Measurements from ENCODE around the gene TRPC3. TPM values are rescaled to one million over a fixed set of nuclear protein-coding genes. Genes with fewer than 3 reads are reported as not detected.

The TRPC3 gene
- total RNA-seq, 1 donor from 2014 or later = 0.82 TPM

GRCh38 chr4:121873604-121874003, 78.3 kb downstream of the TRPC3 start:
- DNase-seq = no peak

- DNase-seq = peak; percentile 99
Measured at GRCh38 chr4:121869841-121870822, 81.7 kb downstream of the TRPC3 start, which contains the start of gene BBS7. Gene BBS7 (minus strand): TSS chr4:121870474. CDS start chr4:121870313, 161 bp downstream.

GRCh38 chr4:121863799-121864198, 88.1 kb downstream of the TRPC3 start:
- DNase-seq = no peak

GRCh38 chr4:121861426-121861825, 90.4 kb downstream of the TRPC3 start:
- no peak for DNase-seq

- no peak for DNase-seq
Measured at GRCh38 chr4:121860121-121860520, 91.7 kb downstream of the TRPC3 start.

GRCh38 chr4:121851354-121851753, 100.5 kb downstream of the TRPC3 start:
- DNase-seq = no peak

- no peak for DNase-seq
Measured at GRCh38 chr4:121846662-121847061, 105.2 kb downstream of the TRPC3 start.

GRCh38 chr4:121842862-121843261, 109.0 kb downstream of the TRPC3 start:
- DNase-seq = no peak

GRCh38 chr4:121838136-121838535, 113.7 kb downstream of the TRPC3 start:
- DNase-seq = no peak

GRCh38 chr4:121829511-121829910, 122.3 kb downstream of the TRPC3 start:
- DNase-seq = no peak

Other genes with a start within 250 kb of the TRPC3 start
- 4.1 TPM for gene SMIM43, start 186.9 kb downstream of the TRPC3 start, total RNA-seq
- gene EXOSC9, start 150.7 kb downstream of the TRPC3 start, total RNA-seq = 23.0 TPM
- gene CCNA2, start 128.2 kb downstream of the TRPC3 start, total RNA-seq = 26.6 TPM
- 9.0 TPM for gene BBS7, start 81.6 kb downstream of the TRPC3 start, total RNA-seq
- 137 TPM for gene BLTP1, start 200.3 kb upstream of the TRPC3 start, total RNA-seq